Bone marrow (tissue), 2 donors: ENCODE results near the gene FXYD6.

Source experiments
- DNase-seq, 2 donors: peaks; one replicate each; lab custom pipeline; 2025; lab: John Stamatoyannopoulos, UW

Gene FXYD6

GRCh38 chr11:117885777-117886176 is 9.3 kb upstream of the FXYD6 start:
- no peak for DNase-seq

- no peak for DNase-seq
Measured at GRCh38 chr11:117884994-117885393, 8.5 kb upstream of the FXYD6 start.

- no peak for DNase-seq
Measured at GRCh38 chr11:117883063-117883462, 6.6 kb upstream of the FXYD6 start.

GRCh38 chr11:117882311-117882905 is 6.0 kb upstream of the FXYD6 start:
- no peak for DNase-seq

GRCh38 chr11:117881217-117881616 is 4.8 kb upstream of the FXYD6 start:
- DNase-seq = no peak

- DNase-seq = no peak
Measured at GRCh38 chr11:117879516-117880480, 3.3 kb upstream of the FXYD6 start.

- DNase-seq = no peak
Measured at GRCh38 chr11:117878939-117879475, 2.5 kb upstream of the FXYD6 start.

- DNase-seq = no peak
Measured at GRCh38 chr11:117878314-117878938, 2.0 kb upstream of the FXYD6 start.

GRCh38 chr11:117877120-117877784 is 794 bp upstream of the FXYD6 start:
- no peak for DNase-seq

- DNase-seq = no peak
Measured at GRCh38 chr11:117876059-117876340, 458 bp downstream of the FXYD6 start.

- DNase-seq = no peak
Measured at GRCh38 chr11:117875382-117876058, 938 bp downstream of the FXYD6 start.

- DNase-seq = no peak
Measured at GRCh38 chr11:117874910-117875381, 1.5 kb downstream of the FXYD6 start.

- no peak for DNase-seq
Measured at GRCh38 chr11:117874253-117874909, 2.1 kb downstream of the FXYD6 start.

- no peak for DNase-seq
Measured at GRCh38 chr11:117873828-117874125, 2.7 kb downstream of the FXYD6 start.

GRCh38 chr11:117872975-117873827 is 3.3 kb downstream of the FXYD6 start:
- DNase-seq = no peak

GRCh38 chr11:117872420-117872961 is 4.0 kb downstream of the FXYD6 start:
- DNase-seq = no peak

GRCh38 chr11:117871784-117872183 is 4.7 kb downstream of the FXYD6 start:
- no peak for DNase-seq

GRCh38 chr11:117871160-117871559 is 5.3 kb downstream of the FXYD6 start:
- no peak for DNase-seq

GRCh38 chr11:117870103-117870952 is 6.1 kb downstream of the FXYD6 start:
- DNase-seq = no peak
